ENCODE measurements around the gene KRT77. TPM values are rescaled to one million over a fixed set of nuclear protein-coding genes. Genes with fewer than 3 reads are reported as not detected.
A peak's percentile ranks its signal among the peaks of the same experiment; 100 is the strongest.

KRT77 gene
- total and polyA plus RNA-seq, 10 of the 15 experiments (the other 5 are each of a cell fraction or from before 2014, with no cell fraction given): not detected

DNA sequence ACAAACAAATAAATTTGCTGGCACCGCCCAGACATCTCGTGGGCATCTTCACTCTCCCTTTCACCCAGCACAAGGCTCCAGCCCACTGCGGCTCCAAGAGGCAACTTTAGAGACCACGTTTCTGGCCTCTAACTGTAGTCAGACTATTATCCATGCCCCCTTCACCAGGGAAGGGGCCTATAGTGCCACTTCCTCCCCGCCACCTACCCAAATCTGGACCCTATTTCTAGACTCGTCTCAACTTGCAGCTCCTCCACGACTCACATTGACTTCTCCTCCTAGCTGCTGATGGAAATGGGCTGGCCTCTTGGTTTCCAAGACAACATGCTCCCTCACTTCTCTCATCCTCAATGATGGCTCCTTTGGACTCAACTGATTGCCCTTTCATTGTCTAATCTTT, 35.4 kb downstream of the KRT77 start:
- WGBS (ENCODE audit: insufficient coverage, insufficient replicate concordance, low lambda C conversion rate, missing lambda C conversion rate): 23% methylated on average over 7 of the region's 7 CpGs
- ATAC-seq (no peak), DNase-seq (ENCODE audit: low read depth, low spot score) (no peak), FAIRE-seq (no peak)
- no peaks in the 10 kb centered on the region for H3K9me3 ChIP-seq (replicated peaks; ENCODE audit: control insufficient read depth, insufficient read depth, low read length)
- no peaks in the 10 kb centered on the region for H4K20me1 ChIP-seq (ENCODE audit: control insufficient read depth, insufficient read depth)
- TF ChIP-seq JUNB (IDR thresholded peaks at IDR 0.05): no peak
- TF ChIP-seq IRF4 (IDR thresholded peaks at IDR 0.05; ENCODE audit: low read depth, low read length): no peak
- no peak for TF ChIP-seq NBN (IDR thresholded peaks at IDR 0.05)
- no peak for TF ChIP-seq ESRRA (IDR thresholded peaks at IDR 0.05; ENCODE audit: low read length)
- TF ChIP-seq YBX1 (IDR thresholded peaks at IDR 0.05): no peak
- TF ChIP-seq CHD4 (IDR thresholded peaks at IDR 0.05): no peak
- TF ChIP-seq POLR2AphosphoS5 (IDR thresholded peaks at IDR 0.05; ENCODE audit: low read length): no peak
- ChIA-PET POLR2A (no interaction called here), SMC1A (ENCODE audit: uncharacterized antibody, unreplicated experiment) (no interaction called here), CTCF (no interaction called here), RAD21 (ENCODE audit: unreplicated experiment) (no interaction called here)
- H3K4me1 ChIP-seq (ENCODE audit: control insufficient read depth, insufficient read depth, low read length): no peaks in the 10 kb centered on the region
- H3K36me3 ChIP-seq (ENCODE audit: control insufficient read depth in 2 of 2, insufficient read depth in 2 of 2, low read length in 1 of 2): no peaks in the 10 kb centered on the region
- in situ Hi-C loops (cut with MboI): no loop called here
- no peak overlapping the region for H3K4me2 ChIP-seq (ENCODE audit: control insufficient read depth, insufficient read depth)
- no peak overlapping the region for H3K4me3 ChIP-seq
- BruUV-seq (replicated peaks): no TSS peak
- no peak overlapping the region for H3K27ac ChIP-seq (ENCODE audit: control insufficient read depth, insufficient read depth)
- H3K27me3 ChIP-seq (replicated peaks in 1 of 2; ENCODE audit: control insufficient read depth in 2 of 2, insufficient read depth in 2 of 2, low read length in 1 of 2): peaks cover 0 to 2% of the 10 kb centered on the region in 2 experiments; a peak in 1 of 4 replicates
- intact Hi-C loops (cut with micrococcal nuclease; ENCODE audit: unreplicated experiment): no loop called here
- no peak overlapping the region for H2AFZ ChIP-seq (ENCODE audit: control insufficient read depth, low read depth, low read length)
- H3K79me2 ChIP-seq (ENCODE audit: control insufficient read depth, insufficient read depth, low read length): no peaks in the 10 kb centered on the region
- H3K9ac ChIP-seq (ENCODE audit: control insufficient read depth, insufficient read depth, low read length): no peak overlapping the region

DNA sequence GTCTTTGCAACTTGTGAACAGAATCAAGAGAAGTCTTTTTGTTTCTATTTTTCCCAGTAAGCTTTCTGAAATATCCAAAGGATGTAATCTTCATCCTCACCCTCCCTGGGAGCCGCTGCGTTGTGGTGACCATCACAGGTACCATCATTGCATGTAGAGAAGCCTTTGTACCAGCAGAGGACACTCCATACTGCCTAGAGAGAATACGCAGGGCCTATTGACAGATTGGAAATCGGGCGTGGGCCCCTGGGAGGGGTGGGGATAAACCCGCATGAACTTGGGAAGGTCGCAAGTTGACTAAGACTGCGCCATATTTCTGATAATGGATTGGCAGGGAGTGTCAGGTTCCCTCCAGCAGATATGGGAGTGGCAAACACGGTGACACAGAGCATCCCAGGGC, 35.8 kb downstream of the KRT77 start:
- intact Hi-C loops (cut with micrococcal nuclease; ENCODE audit: unreplicated experiment): no loop called here
- Histone ChIP-seq H3K36me3 (ENCODE audit: control insufficient read depth in 2 of 2, insufficient read depth in 2 of 2, low read length in 1 of 2) (no peaks in the 10 kb centered on the region), H3K79me2 (ENCODE audit: control insufficient read depth, insufficient read depth, low read length) (no peaks in the 10 kb centered on the region), H2AFZ (ENCODE audit: control insufficient read depth, low read depth, low read length) (no peak overlapping the region), H3K27ac (ENCODE audit: control insufficient read depth, insufficient read depth) (no peak overlapping the region), H3K27me3 (replicated peaks in 1 of 2; ENCODE audit: control insufficient read depth in 2 of 2, insufficient read depth in 2 of 2, low read length in 1 of 2) (peaks cover 0 to 2% of the 10 kb centered on the region in 2 experiments; a peak in 1 of 4 replicates), H3K9me3 (replicated peaks; ENCODE audit: control insufficient read depth, insufficient read depth, low read length) (no peaks in the 10 kb centered on the region), H3K4me3 (no peak overlapping the region), H4K20me1 (ENCODE audit: control insufficient read depth, insufficient read depth) (no peaks in the 10 kb centered on the region), H3K9ac (ENCODE audit: control insufficient read depth, insufficient read depth, low read length) (no peak overlapping the region), H3K4me2 (ENCODE audit: control insufficient read depth, insufficient read depth) (no peak overlapping the region), H3K4me1 (ENCODE audit: control insufficient read depth, insufficient read depth, low read length) (no peaks in the 10 kb centered on the region)
- no TSS peak for BruUV-seq (replicated peaks)
- FAIRE-seq (no peak), DNase-seq (ENCODE audit: low read depth, low spot score) (no peak), ATAC-seq (no peak)
- CTCF ChIA-PET: no interaction called here
- POLR2A ChIA-PET: no interaction called here
- RAD21 ChIA-PET (ENCODE audit: unreplicated experiment): no interaction called here
- SMC1A ChIA-PET (ENCODE audit: uncharacterized antibody, unreplicated experiment): no interaction called here
- WGBS (ENCODE audit: insufficient coverage, insufficient replicate concordance, low lambda C conversion rate, missing lambda C conversion rate): 17% methylated on average over 9 of the region's 9 CpGs
- in situ Hi-C loops (cut with MboI): no loop called here
- TF ChIP-seq, protein P1, sequence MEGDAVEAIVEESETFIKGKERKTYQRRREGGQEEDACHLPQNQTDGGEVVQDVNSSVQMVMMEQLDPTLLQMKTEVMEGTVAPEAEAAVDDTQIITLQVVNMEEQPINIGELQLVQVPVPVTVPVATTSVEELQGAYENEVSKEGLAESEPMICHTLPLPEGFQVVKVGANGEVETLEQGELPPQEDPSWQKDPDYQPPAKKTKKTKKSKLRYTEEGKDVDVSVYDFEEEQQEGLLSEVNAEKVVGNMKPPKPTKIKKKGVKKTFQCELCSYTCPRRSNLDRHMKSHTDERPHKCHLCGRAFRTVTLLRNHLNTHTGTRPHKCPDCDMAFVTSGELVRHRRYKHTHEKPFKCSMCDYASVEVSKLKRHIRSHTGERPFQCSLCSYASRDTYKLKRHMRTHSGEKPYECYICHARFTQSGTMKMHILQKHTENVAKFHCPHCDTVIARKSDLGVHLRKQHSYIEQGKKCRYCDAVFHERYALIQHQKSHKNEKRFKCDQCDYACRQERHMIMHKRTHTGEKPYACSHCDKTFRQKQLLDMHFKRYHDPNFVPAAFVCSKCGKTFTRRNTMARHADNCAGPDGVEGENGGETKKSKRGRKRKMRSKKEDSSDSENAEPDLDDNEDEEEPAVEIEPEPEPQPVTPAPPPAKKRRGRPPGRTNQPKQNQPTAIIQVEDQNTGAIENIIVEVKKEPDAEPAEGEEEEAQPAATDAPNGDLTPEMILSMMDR (IDR thresholded peaks at IDR 0.05 in 2 of 3, conservative IDR thresholded peaks at IDR 0.05 in 1 of 3; ENCODE audit: control insufficient read depth in 2 of 3, extremely low read depth in 1 of 3, insufficient read depth in 1 of 3, low read depth in 3 of 3, low read length in 3 of 3): peak in 2 of 3 experiments; percentile 8 to 14; a peak in 1 of 6 replicates
- TF ChIP-seq, protein P2, sequence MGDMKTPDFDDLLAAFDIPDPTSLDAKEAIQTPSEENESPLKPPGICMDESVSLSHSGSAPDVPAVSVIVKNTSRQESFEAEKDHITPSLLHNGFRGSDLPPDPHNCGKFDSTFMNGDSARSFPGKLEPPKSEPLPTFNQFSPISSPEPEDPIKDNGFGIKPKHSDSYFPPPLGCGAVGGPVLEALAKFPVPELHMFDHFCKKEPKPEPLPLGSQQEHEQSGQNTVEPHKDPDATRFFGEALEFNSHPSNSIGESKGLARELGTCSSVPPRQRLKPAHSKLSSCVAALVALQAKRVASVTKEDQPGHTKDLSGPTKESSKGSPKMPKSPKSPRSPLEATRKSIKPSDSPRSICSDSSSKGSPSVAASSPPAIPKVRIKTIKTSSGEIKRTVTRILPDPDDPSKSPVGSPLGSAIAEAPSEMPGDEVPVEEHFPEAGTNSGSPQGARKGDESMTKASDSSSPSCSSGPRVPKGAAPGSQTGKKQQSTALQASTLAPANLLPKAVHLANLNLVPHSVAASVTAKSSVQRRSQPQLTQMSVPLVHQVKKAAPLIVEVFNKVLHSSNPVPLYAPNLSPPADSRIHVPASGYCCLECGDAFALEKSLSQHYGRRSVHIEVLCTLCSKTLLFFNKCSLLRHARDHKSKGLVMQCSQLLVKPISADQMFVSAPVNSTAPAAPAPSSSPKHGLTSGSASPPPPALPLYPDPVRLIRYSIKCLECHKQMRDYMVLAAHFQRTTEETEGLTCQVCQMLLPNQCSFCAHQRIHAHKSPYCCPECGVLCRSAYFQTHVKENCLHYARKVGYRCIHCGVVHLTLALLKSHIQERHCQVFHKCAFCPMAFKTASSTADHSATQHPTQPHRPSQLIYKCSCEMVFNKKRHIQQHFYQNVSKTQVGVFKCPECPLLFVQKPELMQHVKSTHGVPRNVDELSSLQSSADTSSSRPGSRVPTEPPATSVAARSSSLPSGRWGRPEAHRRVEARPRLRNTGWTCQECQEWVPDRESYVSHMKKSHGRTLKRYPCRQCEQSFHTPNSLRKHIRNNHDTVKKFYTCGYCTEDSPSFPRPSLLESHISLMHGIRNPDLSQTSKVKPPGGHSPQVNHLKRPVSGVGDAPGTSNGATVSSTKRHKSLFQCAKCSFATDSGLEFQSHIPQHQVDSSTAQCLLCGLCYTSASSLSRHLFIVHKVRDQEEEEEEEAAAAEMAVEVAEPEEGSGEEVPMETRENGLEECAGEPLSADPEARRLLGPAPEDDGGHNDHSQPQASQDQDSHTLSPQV (IDR thresholded peaks at IDR 0.05): no peak

Measured in GM12878 (cell line).